Esophagus muscularis mucosa (tissue), 4 donors: ENCODE measurements around the gene MSI2. TPM values are rescaled to one million over a fixed set of nuclear protein-coding genes. Genes with fewer than 3 reads are reported as not detected.

Source experiments
- DNase-seq: peaks from one replicate; pipeline ENCODE4 v3.0.0-alpha.2; 2017; ENCODE audit errors: extremely low spot score
- H3K27ac ChIP-seq, 4 donors: fragments of 200-600 bp; sonication (generic); replicated peaks in 1 of 4; 1 replicate in 3 of 4; 2 replicates in 1 of 4; pipeline ENCODE4 v1.5.1; 2016 to 2019; ENCODE audit warnings: mild to moderate bottlenecking in 1 of 4
- H3K27me3 ChIP-seq, 4 donors: fragments of 200-600 bp; sonication (generic); one replicate each; pipeline versions ENCODE4 v1.5.1 to v1.6.0; 2016 to 2019
- H3K36me3 ChIP-seq, 4 donors: fragments of 200-600 bp; sonication (generic); one replicate each; pipeline ENCODE4 v1.5.1; 2016 to 2019
- H3K4me1 ChIP-seq, 4 donors: fragments of 200-600 bp; sonication (generic); one replicate each; pipeline ENCODE4 v1.5.1; 2016 to 2019
- H3K4me3 ChIP-seq, 4 donors: fragments of 200-600 bp; sonication (generic); 1 replicate in 2 of 4; 2 replicates in 2 of 4; pipeline ENCODE4 v1.5.1; 2016 to 2019; ENCODE audit warnings: mild to moderate bottlenecking in 4 of 4, moderate library complexity in 1 of 4
- H3K9me3 ChIP-seq, 4 donors: fragments of 200-600 bp; sonication (generic); 1 replicate in 3 of 4; 2 replicates in 1 of 4; pipeline ENCODE4 v1.5.1; 2016 to 2019
- CTCF ChIP-seq, 3 experiments: fragments of 200-600 bp in 2 of 3; fragments of 450-650 bp in 1 of 3; sonication (generic) in 2 of 3; IDR thresholded peaks; one replicate each; pipeline ENCODE4 v1.5.1; 2017 to 2019; ENCODE audit warnings: antibody characterized with exemption in 3 of 3, mild to moderate bottlenecking in 2 of 3, moderate library complexity in 1 of 3
- EP300 ChIP-seq: sonication (generic); formaldehyde crosslinking; IDR thresholded peaks from one replicate; pipeline ENCODE4 v1.6.1; 2017; ENCODE audit warnings: antibody characterized with exemption
- POLR2A ChIP-seq: fragments of 450-650 bp; IDR thresholded peaks from one replicate; pipeline ENCODE4 v1.6.1; 2017; ENCODE audit warnings: antibody characterized with exemption, moderate library complexity, mild to moderate bottlenecking, low read depth
- POLR2AphosphoS5 ChIP-seq, 2 donors: sonication (generic); formaldehyde crosslinking; IDR thresholded peaks; one replicate each; pipeline ENCODE4 v1.6.1; 2017; ENCODE audit warnings: antibody characterized with exemption in 2 of 2
- WGBS: methylation state at CpG from one replicate; pipeline ENCODE4 v1.1.5; 2018; 5-methylcytosine and 5-hydroxymethylcytosine counted together
- intact Hi-C: fragments of 100-400 bp; cut with DNase I; formaldehyde crosslinking; loops from one replicate; pipeline ENCODE4 v1.15.1; 2023
- total RNA-seq, 4 donors: library from RNA; depleted of rRNA; stranded (reverse); fragments of >200 nt; gene quantifications; one replicate each; pipeline versions ENCODE4 v1.1.0 to v1.2.1, GENCODE V29; 2016

MSI2 gene
- total RNA-seq, 4 donors from 2014 or later: 28.8 to 39.0 (median 29.6) TPM

- H3K4me1 ChIP-seq: peaks cover 23 to 30% (median 26%) of the 10 kb centered on the region in 4 donors
- H3K4me3 ChIP-seq: no peak overlapping the region
- no peak for DNase-seq
- H3K27ac ChIP-seq: no peak overlapping the region
- 86% methylated on average over 12 of the region's 12 CpGs for WGBS
- TF ChIP-seq POLR2AphosphoS5 (IDR thresholded peaks at IDR 0.05): no peak
- no peak for TF ChIP-seq CTCF (IDR thresholded peaks at IDR 0.05)
- TF ChIP-seq POLR2A: no peak
- TF ChIP-seq EP300: no peak
- no peaks in the 10 kb centered on the region for H3K36me3 ChIP-seq
- intact Hi-C loops: loop anchor here (5.0 kb wide), 1 partner anchor 50 kb away; no protein-coding TSS in a partner anchor
- H3K27me3 ChIP-seq: no peaks in the 10 kb centered on the region
- no peaks in the 10 kb centered on the region for H3K9me3 ChIP-seq
These were observed 351.3 kb downstream of the MSI2 start for GRCh38 chr17:57607553-57608120.

GRCh38 chr17:57608369-57609124 is 352.2 kb downstream of the MSI2 start:
- H3K27ac ChIP-seq: no peak overlapping the region
- no peaks in the 10 kb centered on the region for H3K27me3 ChIP-seq
- WGBS: 92% methylated on average over 12 of the region's 12 CpGs
- no peaks in the 10 kb centered on the region for H3K9me3 ChIP-seq
- no peak overlapping the region for H3K4me3 ChIP-seq
- peaks cover 23 to 27% (median 26%) of the 10 kb centered on the region in 4 donors for H3K4me1 ChIP-seq
- no peak for DNase-seq
- intact Hi-C loops: loop anchor here (5.0 kb wide), 1 partner anchor 49 kb away; no protein-coding TSS in a partner anchor
- TF ChIP-seq POLR2AphosphoS5 (IDR thresholded peaks at IDR 0.05): no peak
- no peak for TF ChIP-seq POLR2A
- TF ChIP-seq EP300: no peak
- TF ChIP-seq CTCF (IDR thresholded peaks at IDR 0.05): no peak
- H3K36me3 ChIP-seq: no peaks in the 10 kb centered on the region

DNA sequence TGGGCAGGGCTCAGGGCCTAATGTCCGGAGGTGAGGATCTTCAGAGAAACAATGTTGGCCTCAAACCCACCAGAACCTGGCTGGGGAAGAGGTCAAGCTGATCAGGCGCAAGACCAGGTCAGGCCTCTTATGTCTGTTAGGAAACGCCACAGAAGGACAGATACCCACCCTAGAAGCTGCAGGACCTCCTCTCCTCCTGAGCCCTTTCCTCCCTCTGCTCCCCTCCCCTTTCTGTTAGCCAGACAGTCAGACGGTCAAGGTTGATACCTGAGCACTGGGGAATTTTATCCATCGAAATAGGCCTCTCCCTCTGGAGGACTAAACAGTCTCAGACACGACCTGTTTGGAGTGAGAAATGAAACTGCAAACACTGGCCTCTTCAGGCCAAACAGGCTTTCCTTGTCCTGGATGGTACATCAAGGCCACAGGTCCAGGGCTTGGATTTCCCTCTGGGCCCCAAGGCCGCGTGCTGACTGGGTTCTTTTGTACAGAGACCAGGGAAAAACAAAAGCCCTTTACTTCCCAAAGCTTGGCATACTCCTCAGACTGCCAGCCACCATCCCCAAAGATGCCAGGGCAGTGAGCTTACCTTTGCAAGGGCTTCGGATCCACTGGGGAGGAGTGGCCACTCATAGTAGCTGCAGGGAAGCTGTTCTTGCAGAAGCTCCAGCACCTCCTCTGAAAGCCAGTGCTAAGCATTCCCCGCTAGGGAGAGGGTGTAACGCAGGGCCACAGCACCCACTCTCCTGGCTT is 353.0 kb downstream of the MSI2 start:
- Histone ChIP-seq H3K9me3 (no peaks in the 10 kb centered on the region), H3K4me1 (peaks cover 19 to 25% (median 20%) of the 10 kb centered on the region in 4 donors), H3K27ac (no peak overlapping the region), H3K36me3 (no peaks in the 10 kb centered on the region), H3K4me3 (no peak overlapping the region), H3K27me3 (no peaks in the 10 kb centered on the region)
- TF ChIP-seq CTCF (IDR thresholded peaks at IDR 0.05): no peak
- no peak for TF ChIP-seq EP300
- TF ChIP-seq POLR2A: no peak
- TF ChIP-seq POLR2AphosphoS5 (IDR thresholded peaks at IDR 0.05): no peak
- intact Hi-C loops: loop anchor here (5.0 kb wide), 1 partner anchor 48 kb away; no protein-coding TSS in a partner anchor
- WGBS: 86% methylated on average over 9 of the region's 11 CpGs
- DNase-seq: no peak

DNA sequence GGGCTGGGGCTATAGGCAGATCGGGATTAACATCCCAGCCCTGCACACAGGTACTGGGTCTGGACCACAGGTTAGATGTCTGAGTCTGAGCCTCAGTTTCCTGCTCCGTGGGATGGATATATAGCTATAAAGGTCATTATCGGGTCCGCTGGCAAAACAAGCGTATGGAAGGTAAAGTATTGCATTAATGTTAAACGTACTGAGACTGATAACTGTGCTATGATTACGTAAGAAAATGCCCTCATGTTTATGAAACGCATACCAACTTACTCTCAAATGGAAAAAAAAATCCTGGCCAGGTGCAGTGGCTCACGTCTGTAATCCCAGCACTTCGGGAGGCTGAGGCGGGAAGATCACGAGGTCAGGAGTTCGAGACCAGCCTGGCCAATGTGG is 353.6 kb downstream of the MSI2 start:
- intact Hi-C loops: loop anchor here (5.0 kb wide), 1 partner anchor 47 kb away; no protein-coding TSS in a partner anchor
- Histone ChIP-seq H3K27ac (no peak overlapping the region), H3K36me3 (no peaks in the 10 kb centered on the region), H3K4me1 (peaks cover 13 to 19% (median 15%) of the 10 kb centered on the region in 4 donors), H3K27me3 (no peaks in the 10 kb centered on the region), H3K4me3 (no peak overlapping the region), H3K9me3 (no peaks in the 10 kb centered on the region)
- DNase-seq: no peak
- 80% methylated on average over 13 of the region's 13 CpGs for WGBS
- no peak for TF ChIP-seq POLR2AphosphoS5 (IDR thresholded peaks at IDR 0.05)
- TF ChIP-seq POLR2A: no peak
- TF ChIP-seq CTCF (IDR thresholded peaks at IDR 0.05): no peak
- TF ChIP-seq EP300: no peak
